HepG2 (cell line): ENCODE data around the gene CLIC1.

Experiments used
- CBFB ChIP-seq: sonication (generic); formaldehyde crosslinking; IDR thresholded peaks from 2 replicates; pipeline ENCODE4 v1.4.0; 2020; ENCODE audit warnings: missing genetic modification reagents
- ELF4 ChIP-seq: sonication (generic); formaldehyde crosslinking; IDR thresholded peaks from 2 replicates; pipeline ENCODE4 v1.5.0; 2020; ENCODE audit warnings: missing genetic modification reagents, mild to moderate bottlenecking, moderate library complexity, borderline replicate concordance
- ELK4 ChIP-seq: sonication (generic); formaldehyde crosslinking; IDR thresholded peaks from 2 replicates; pipeline ENCODE4 v1.9.0; 2021; ENCODE audit warnings: missing genetic modification reagents, borderline replicate concordance
- GTF2F1 ChIP-seq: fragments of 150-350 bp; IDR thresholded peaks from 2 replicates; pipeline ENCODE4 v1.6.1; 2014; ENCODE audit warnings: low read length
- SMC3 ChIP-seq: IDR thresholded peaks from 2 replicates; pipeline ENCODE4 v1.6.1; 2011; ENCODE audit warnings: low read length, improper control_type of control experiment
- SNRNP70 ChIP-seq: fragments of 200-400 bp; formaldehyde crosslinking; IDR thresholded peaks from 2 replicates; pipeline ENCODE4 v1.6.1; 2017; ENCODE audit warnings: mild to moderate bottlenecking, low read depth, low read length, moderate library complexity
- TCF12 ChIP-seq, 2 experiments: fragments of 450-650 bp in 1 of 2; sonication (generic) in 1 of 2; formaldehyde crosslinking in 1 of 2; IDR thresholded peaks; 2 replicates each; pipeline versions ENCODE4 v1.6.1 to v1.8.0; 2017 to 2022; ENCODE audit warnings: antibody characterized with exemption in 1 of 2, mild to moderate bottlenecking in 1 of 2, missing genetic modification reagents in 1 of 2, moderate library complexity in 1 of 2
- ZNF570 ChIP-seq: sonication (generic); formaldehyde crosslinking; IDR thresholded peaks from 2 replicates; pipeline ENCODE4 v1.4.0; 2020; ENCODE audit warnings: mild to moderate bottlenecking, missing genetic modification reagents, borderline replicate concordance
- ZSCAN9 ChIP-seq: IDR thresholded peaks from 2 replicates; pipeline ENCODE4 v1.6.1; 2016; ENCODE audit warnings: borderline replicate concordance
- TF ChIP-seq, protein P1 (sequence below), 2 experiments: sonication (generic) in 1 of 2; formaldehyde crosslinking in 1 of 2; IDR thresholded peaks; 2 replicates each; pipeline versions ENCODE4 v1.5.1 to v1.6.1; 2011 to 2020; ENCODE audit warnings: borderline replicate concordance in 1 of 2, low read depth in 1 of 2, low read length in 1 of 2, mild to moderate bottlenecking in 1 of 2, missing genetic modification reagents in 1 of 2, moderate library complexity in 1 of 2
- TF ChIP-seq, protein P2 (sequence below): sonication (generic); formaldehyde crosslinking; IDR thresholded peaks from 2 replicates; pipeline ENCODE4 v1.4.0; 2020; ENCODE audit warnings: missing genetic modification reagents

- TF ChIP-seq ELK4 (CRISPR knock-in tag) (no peak), SNRNP70 (no peak), ZSCAN9 (CRISPR knock-in tag) (no peak), SMC3 (no peak), ZNF570 (CRISPR knock-in tag) (no peak), ELF4 (CRISPR knock-in tag) (no peak), CBFB (no peak), GTF2F1 (no peak), TCF12 (IDR thresholded peaks at IDR 0.05) (no peak), TCF12 (CRISPR knock-in tag; IDR thresholded peaks at IDR 0.05) (no peak)
- TF ChIP-seq, protein P1, sequence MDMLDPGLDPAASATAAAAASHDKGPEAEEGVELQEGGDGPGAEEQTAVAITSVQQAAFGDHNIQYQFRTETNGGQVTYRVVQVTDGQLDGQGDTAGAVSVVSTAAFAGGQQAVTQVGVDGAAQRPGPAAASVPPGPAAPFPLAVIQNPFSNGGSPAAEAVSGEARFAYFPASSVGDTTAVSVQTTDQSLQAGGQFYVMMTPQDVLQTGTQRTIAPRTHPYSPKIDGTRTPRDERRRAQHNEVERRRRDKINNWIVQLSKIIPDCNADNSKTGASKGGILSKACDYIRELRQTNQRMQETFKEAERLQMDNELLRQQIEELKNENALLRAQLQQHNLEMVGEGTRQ (IDR thresholded peaks at IDR 0.05; ENCODE audit: low read depth, low read length), result no peak
- TF ChIP-seq, protein P1 (CRISPR knock-in tag; IDR thresholded peaks at IDR 0.05; ENCODE audit: borderline replicate concordance), result no peak
- TF ChIP-seq, protein P2, sequence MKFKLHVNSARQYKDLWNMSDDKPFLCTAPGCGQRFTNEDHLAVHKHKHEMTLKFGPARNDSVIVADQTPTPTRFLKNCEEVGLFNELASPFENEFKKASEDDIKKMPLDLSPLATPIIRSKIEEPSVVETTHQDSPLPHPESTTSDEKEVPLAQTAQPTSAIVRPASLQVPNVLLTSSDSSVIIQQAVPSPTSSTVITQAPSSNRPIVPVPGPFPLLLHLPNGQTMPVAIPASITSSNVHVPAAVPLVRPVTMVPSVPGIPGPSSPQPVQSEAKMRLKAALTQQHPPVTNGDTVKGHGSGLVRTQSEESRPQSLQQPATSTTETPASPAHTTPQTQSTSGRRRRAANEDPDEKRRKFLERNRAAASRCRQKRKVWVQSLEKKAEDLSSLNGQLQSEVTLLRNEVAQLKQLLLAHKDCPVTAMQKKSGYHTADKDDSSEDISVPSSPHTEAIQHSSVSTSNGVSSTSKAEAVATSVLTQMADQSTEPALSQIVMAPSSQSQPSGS, result no peak
These were observed 45.3 kb downstream of the CLIC1 start for GRCh38 chr6:31691078-31691463.
